ENCODE data around the gene DPP6.

DPP6 gene

GRCh38 chr7:154598396-154598795 is 546.2 kb downstream of the DPP6 start:
- DNase-seq (ENCODE audit: low spot score), result no peak

GRCh38 chr7:154598864-154599263 is 546.7 kb downstream of the DPP6 start:
- DNase-seq (ENCODE audit: low spot score), result no peak

- DNase-seq (ENCODE audit: low spot score), result no peak
These were observed 558.7 kb downstream of the DPP6 start for GRCh38 chr7:154610903-154611302.

GRCh38 chr7:154613811-154614210 is 561.6 kb downstream of the DPP6 start:
- DNase-seq (ENCODE audit: low spot score), result no peak

GRCh38 chr7:154620141-154620755 is 568.0 kb downstream of the DPP6 start:
- no peak for DNase-seq (ENCODE audit: low spot score)

- DNase-seq (ENCODE audit: low spot score), result no peak
These were observed 571.2 kb downstream of the DPP6 start for GRCh38 chr7:154623399-154623798.

- peak; percentile 51 for DNase-seq (ENCODE audit: low spot score)
These were observed 575.6 kb downstream of the DPP6 start for GRCh38 chr7:154627646-154628290.

- DNase-seq (ENCODE audit: low spot score), result no peak
These were observed 576.4 kb downstream of the DPP6 start for GRCh38 chr7:154628556-154628955.

GRCh38 chr7:154631162-154631561 is 579.0 kb downstream of the DPP6 start:
- DNase-seq (ENCODE audit: low spot score), result peak; percentile 46

- no peak for DNase-seq (ENCODE audit: low spot score)
These were observed 581.4 kb downstream of the DPP6 start for GRCh38 chr7:154633641-154634040.

- no peak for DNase-seq (ENCODE audit: low spot score)
These were observed 586.1 kb downstream of the DPP6 start for GRCh38 chr7:154638286-154638685.

- peak; percentile 12 for DNase-seq (ENCODE audit: low spot score)
These were observed 588.2 kb downstream of the DPP6 start for GRCh38 chr7:154640266-154640865.

- no peak for DNase-seq (ENCODE audit: low spot score)
These were observed 588.7 kb downstream of the DPP6 start for GRCh38 chr7:154640917-154641316.

GRCh38 chr7:154644366-154644765 is 592.2 kb downstream of the DPP6 start:
- DNase-seq (ENCODE audit: low spot score), result no peak

GRCh38 chr7:154646126-154647013 is 594.2 kb downstream of the DPP6 start:
- DNase-seq (ENCODE audit: low spot score), result no peak

GRCh38 chr7:154647625-154648024 is 595.4 kb downstream of the DPP6 start:
- DNase-seq (ENCODE audit: low spot score), result no peak

- no peak for DNase-seq (ENCODE audit: low spot score)
These were observed 596.8 kb downstream of the DPP6 start for GRCh38 chr7:154649015-154649414.

GRCh38 chr7:154649434-154649833 is 597.2 kb downstream of the DPP6 start:
- DNase-seq (ENCODE audit: low spot score), result no peak

- no peak for DNase-seq (ENCODE audit: low spot score)
These were observed 598.1 kb downstream of the DPP6 start for GRCh38 chr7:154650275-154650674.

GRCh38 chr7:154651501-154651900 is 599.3 kb downstream of the DPP6 start:
- no peak for DNase-seq (ENCODE audit: low spot score)

- DNase-seq (ENCODE audit: low spot score), result no peak
These were observed 600.4 kb downstream of the DPP6 start for GRCh38 chr7:154652564-154652963.

- no peak for DNase-seq (ENCODE audit: low spot score)
These were observed 601.1 kb downstream of the DPP6 start for GRCh38 chr7:154653281-154653680.

GRCh38 chr7:154656618-154657017 is 604.4 kb downstream of the DPP6 start:
- DNase-seq (ENCODE audit: low spot score), result no peak

All from left forelimb (tissue), 1 donor.